ENCODE results near the gene MED23. TPM values are rescaled to one million over a fixed set of nuclear protein-coding genes. Genes with fewer than 3 reads are reported as not detected.

MED23 gene
- total and polyA plus RNA-seq, 10 of the 15 experiments (the other 5 are each of a cell fraction or from before 2014, with no cell fraction given) = 7.1 to 42.9 (median 19.6) TPM

DNA sequence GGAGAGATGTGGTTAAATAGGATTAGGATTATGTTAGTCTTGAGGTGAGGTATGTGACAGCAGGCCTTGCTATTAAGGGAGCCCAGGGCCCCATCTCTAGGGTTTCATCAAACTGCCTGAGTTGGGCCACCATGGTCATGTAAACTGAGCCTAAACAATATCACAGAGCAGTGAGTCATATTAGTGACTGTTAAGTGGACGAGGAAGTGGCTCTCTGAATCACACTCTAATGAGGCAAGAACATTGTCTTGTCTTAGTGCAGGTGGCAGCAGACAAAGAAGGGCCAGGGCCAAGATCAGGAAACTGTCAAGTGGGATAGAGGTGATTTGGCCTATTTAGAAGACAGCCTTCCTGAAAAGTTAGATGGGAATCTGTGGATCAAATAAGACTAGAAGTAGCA, 32.2 kb upstream of the MED23 start:
- H3K4me1 ChIP-seq (ENCODE audit: control insufficient read depth, insufficient read depth, low read length) = no peaks in the 10 kb centered on the region
- no peaks in the 10 kb centered on the region for H3K36me3 ChIP-seq (ENCODE audit: control insufficient read depth in 2 of 2, insufficient read depth in 2 of 2, low read length in 1 of 2)
- ChIA-PET POLR2A (no interaction called here), CTCF (interaction anchor here (1.1 to 1.4 kb wide), 2 partner anchors 15 to 32 kb away, joined by 3 to 4 read pairs; partner anchors contain the start of gene MED23), SMC1A (ENCODE audit: uncharacterized antibody, unreplicated experiment) (no interaction called here), RAD21 (ENCODE audit: unreplicated experiment) (no interaction called here)
- in situ Hi-C loops (cut with MboI) = no loop called here
- no peaks in the 10 kb centered on the region for H3K79me2 ChIP-seq (ENCODE audit: control insufficient read depth, insufficient read depth, low read length)
- no peak; the same call in 2 of the 3 replicates for ATAC-seq
- WGBS (ENCODE audit: insufficient coverage, insufficient replicate concordance, low lambda C conversion rate, missing lambda C conversion rate) = 0% methylated on average over 1 of the region's 1 CpG
- H3K9ac ChIP-seq (ENCODE audit: control insufficient read depth, insufficient read depth, low read length) = no peak overlapping the region
- H3K4me2 ChIP-seq (ENCODE audit: control insufficient read depth, insufficient read depth) = no peak overlapping the region
- H2AFZ ChIP-seq (ENCODE audit: control insufficient read depth, low read depth, low read length) = no peak overlapping the region
- no peak for FAIRE-seq
- H3K9me3 ChIP-seq (replicated peaks; ENCODE audit: control insufficient read depth, insufficient read depth, low read length) = no peaks in the 10 kb centered on the region; the same call in 2 of the 3 replicates
- no peaks in the 10 kb centered on the region for H4K20me1 ChIP-seq (ENCODE audit: control insufficient read depth, insufficient read depth)
- intact Hi-C loops (cut with micrococcal nuclease; ENCODE audit: unreplicated experiment) = no loop called here
- BruUV-seq (replicated peaks) = no TSS peak
- H3K4me3 ChIP-seq = no peak overlapping the region
- H3K27ac ChIP-seq (ENCODE audit: control insufficient read depth, insufficient read depth) = no peak overlapping the region
- DNase-seq (ENCODE audit: low read depth, low spot score) = no peak
- peaks cover 0 to 2% of the 10 kb centered on the region in 2 experiments; a peak in 1 of 4 replicates for H3K27me3 ChIP-seq (replicated peaks in 1 of 2; ENCODE audit: control insufficient read depth in 2 of 2, insufficient read depth in 2 of 2, low read length in 1 of 2)
- TF ChIP-seq SRF (IDR thresholded peaks at IDR 0.05; ENCODE audit: low read depth in 2 of 2, low read length in 2 of 2) (no peak), HDAC6 (IDR thresholded peaks at IDR 0.05; ENCODE audit: unreplicated experiment) (no peak), SP1 (IDR thresholded peaks at IDR 0.05; ENCODE audit: low read depth, low read length) (no peak), NFYA (IDR thresholded peaks at IDR 0.05; ENCODE audit: borderline replicate concordance, low read depth, low read length) (no peak), KAT2A (conservative IDR thresholded peaks at IDR 0.05; ENCODE audit: control insufficient read depth, low read depth, low read length) (no peak), JUND (IDR thresholded peaks at IDR 0.05; ENCODE audit: low read depth, low read length) (no peak), SPI1 (IDR thresholded peaks at IDR 0.05; ENCODE audit: borderline replicate concordance, insufficient read depth, low read depth, low read length) (no peak), IRF4 (IDR thresholded peaks at IDR 0.05; ENCODE audit: low read depth, low read length) (no peak), TCF12 (IDR thresholded peaks at IDR 0.05; ENCODE audit: low read depth, low read length) (no peak), HDAC2 (IDR thresholded peaks at IDR 0.05) (no peak), ZNF384 (IDR thresholded peaks at IDR 0.05; ENCODE audit: borderline replicate concordance, low read depth, low read length) (no peak), CBX3 (IDR thresholded peaks at IDR 0.05; ENCODE audit: borderline replicate concordance, low read depth) (no peak), CREB1 (IDR thresholded peaks at IDR 0.05; ENCODE audit: low read depth) (no peak), SIX5 (IDR thresholded peaks at IDR 0.05; ENCODE audit: low read depth, low read length, severe bottlenecking) (no peak), ZNF274 (IDR thresholded peaks at IDR 0.05; ENCODE audit: insufficient read depth, insufficient read length) (no peak)
- TF ChIP-seq, protein P1, sequence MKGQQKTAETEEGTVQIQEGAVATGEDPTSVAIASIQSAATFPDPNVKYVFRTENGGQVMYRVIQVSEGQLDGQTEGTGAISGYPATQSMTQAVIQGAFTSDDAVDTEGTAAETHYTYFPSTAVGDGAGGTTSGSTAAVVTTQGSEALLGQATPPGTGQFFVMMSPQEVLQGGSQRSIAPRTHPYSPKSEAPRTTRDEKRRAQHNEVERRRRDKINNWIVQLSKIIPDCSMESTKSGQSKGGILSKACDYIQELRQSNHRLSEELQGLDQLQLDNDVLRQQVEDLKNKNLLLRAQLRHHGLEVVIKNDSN (IDR thresholded peaks at IDR 0.05; ENCODE audit: borderline replicate concordance, extremely low read length, insufficient read depth, low read depth, low read length) = no peak
- TF ChIP-seq, protein P2, sequence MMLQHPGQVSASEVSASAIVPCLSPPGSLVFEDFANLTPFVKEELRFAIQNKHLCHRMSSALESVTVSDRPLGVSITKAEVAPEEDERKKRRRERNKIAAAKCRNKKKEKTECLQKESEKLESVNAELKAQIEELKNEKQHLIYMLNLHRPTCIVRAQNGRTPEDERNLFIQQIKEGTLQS (IDR thresholded peaks at IDR 0.05; ENCODE audit: borderline replicate concordance, extremely low read depth, low read depth, low read length) = no peak
- TF ChIP-seq, protein P3, sequence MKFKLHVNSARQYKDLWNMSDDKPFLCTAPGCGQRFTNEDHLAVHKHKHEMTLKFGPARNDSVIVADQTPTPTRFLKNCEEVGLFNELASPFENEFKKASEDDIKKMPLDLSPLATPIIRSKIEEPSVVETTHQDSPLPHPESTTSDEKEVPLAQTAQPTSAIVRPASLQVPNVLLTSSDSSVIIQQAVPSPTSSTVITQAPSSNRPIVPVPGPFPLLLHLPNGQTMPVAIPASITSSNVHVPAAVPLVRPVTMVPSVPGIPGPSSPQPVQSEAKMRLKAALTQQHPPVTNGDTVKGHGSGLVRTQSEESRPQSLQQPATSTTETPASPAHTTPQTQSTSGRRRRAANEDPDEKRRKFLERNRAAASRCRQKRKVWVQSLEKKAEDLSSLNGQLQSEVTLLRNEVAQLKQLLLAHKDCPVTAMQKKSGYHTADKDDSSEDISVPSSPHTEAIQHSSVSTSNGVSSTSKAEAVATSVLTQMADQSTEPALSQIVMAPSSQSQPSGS (IDR thresholded peaks at IDR 0.05; ENCODE audit: low read length) = no peak
- TF ChIP-seq, protein P4, sequence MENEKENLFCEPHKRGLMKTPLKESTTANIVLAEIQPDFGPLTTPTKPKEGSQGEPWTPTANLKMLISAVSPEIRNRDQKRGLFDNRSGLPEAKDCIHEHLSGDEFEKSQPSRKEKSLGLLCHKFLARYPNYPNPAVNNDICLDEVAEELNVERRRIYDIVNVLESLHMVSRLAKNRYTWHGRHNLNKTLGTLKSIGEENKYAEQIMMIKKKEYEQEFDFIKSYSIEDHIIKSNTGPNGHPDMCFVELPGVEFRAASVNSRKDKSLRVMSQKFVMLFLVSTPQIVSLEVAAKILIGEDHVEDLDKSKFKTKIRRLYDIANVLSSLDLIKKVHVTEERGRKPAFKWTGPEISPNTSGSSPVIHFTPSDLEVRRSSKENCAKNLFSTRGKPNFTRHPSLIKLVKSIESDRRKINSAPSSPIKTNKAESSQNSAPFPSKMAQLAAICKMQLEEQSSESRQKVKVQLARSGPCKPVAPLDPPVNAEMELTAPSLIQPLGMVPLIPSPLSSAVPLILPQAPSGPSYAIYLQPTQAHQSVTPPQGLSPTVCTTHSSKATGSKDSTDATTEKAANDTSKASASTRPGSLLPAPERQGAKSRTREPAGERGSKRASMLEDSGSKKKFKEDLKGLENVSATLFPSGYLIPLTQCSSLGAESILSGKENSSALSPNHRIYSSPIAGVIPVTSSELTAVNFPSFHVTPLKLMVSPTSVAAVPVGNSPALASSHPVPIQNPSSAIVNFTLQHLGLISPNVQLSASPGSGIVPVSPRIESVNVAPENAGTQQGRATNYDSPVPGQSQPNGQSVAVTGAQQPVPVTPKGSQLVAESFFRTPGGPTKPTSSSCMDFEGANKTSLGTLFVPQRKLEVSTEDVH (IDR thresholded peaks at IDR 0.05; ENCODE audit: low read depth, partially characterized antibody) = no peak

Data from GM12878 (cell line).